Esophagus muscularis mucosa (tissue), 4 donors: ENCODE measurements around the gene FRAS1.

ENCODE experiments used
- EP300 ChIP-seq: sonication (generic); formaldehyde crosslinking; IDR thresholded peaks from one replicate; pipeline ENCODE4 v1.6.1; 2017; ENCODE audit warnings: antibody characterized with exemption
- POLR2A ChIP-seq: fragments of 450-650 bp; IDR thresholded peaks from one replicate; pipeline ENCODE4 v1.6.1; 2017; ENCODE audit warnings: antibody characterized with exemption, moderate library complexity, mild to moderate bottlenecking, low read depth
- TF ChIP-seq, protein P1 (sequence below), 3 experiments: fragments of 200-600 bp in 2 of 3; fragments of 450-650 bp in 1 of 3; sonication (generic) in 2 of 3; IDR thresholded peaks; one replicate each; pipeline ENCODE4 v1.5.1; 2017 to 2019; ENCODE audit warnings: antibody characterized with exemption in 3 of 3, mild to moderate bottlenecking in 2 of 3, moderate library complexity in 1 of 3

- TF ChIP-seq, protein P1, sequence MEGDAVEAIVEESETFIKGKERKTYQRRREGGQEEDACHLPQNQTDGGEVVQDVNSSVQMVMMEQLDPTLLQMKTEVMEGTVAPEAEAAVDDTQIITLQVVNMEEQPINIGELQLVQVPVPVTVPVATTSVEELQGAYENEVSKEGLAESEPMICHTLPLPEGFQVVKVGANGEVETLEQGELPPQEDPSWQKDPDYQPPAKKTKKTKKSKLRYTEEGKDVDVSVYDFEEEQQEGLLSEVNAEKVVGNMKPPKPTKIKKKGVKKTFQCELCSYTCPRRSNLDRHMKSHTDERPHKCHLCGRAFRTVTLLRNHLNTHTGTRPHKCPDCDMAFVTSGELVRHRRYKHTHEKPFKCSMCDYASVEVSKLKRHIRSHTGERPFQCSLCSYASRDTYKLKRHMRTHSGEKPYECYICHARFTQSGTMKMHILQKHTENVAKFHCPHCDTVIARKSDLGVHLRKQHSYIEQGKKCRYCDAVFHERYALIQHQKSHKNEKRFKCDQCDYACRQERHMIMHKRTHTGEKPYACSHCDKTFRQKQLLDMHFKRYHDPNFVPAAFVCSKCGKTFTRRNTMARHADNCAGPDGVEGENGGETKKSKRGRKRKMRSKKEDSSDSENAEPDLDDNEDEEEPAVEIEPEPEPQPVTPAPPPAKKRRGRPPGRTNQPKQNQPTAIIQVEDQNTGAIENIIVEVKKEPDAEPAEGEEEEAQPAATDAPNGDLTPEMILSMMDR (IDR thresholded peaks at IDR 0.05), result no peak
- TF ChIP-seq POLR2A (no peak), EP300 (no peak)
These were observed 267.5 kb downstream of the FRAS1 start for GRCh38 chr4:78324625-78325024.
